HTR-8/SVneo (cell line): ENCODE results near the gene HRG.
"Not testable (repeated sequence)": the region's sequence is repeated elsewhere in the genome, so short reads cannot be mapped to it uniquely, and the experiment has no call there.

Experiments used
- DNase-seq: peaks from one replicate; pipeline ENCODE4 v3.0.0; 2011; ENCODE audit warnings: low spot score, mixed read lengths; ENCODE audit not compliant: insufficient read length
- FAIRE-seq: peaks from 2 replicates; lab custom pipeline; 2011; peaks lifted over from hg19 to GRCh38; lab: Jason Lieb, UNC

Gene HRG

GRCh38 chr3:186671051-186671450 is 5.2 kb downstream of the HRG start:
- FAIRE-seq = no peak
- DNase-seq = no peak

GRCh38 chr3:186678604-186679003 is 12.8 kb downstream of the HRG start:
- FAIRE-seq = no peak
- DNase-seq = no peak

- FAIRE-seq = no peak
- no peak for DNase-seq
Measured at GRCh38 chr3:186679151-186679550, 13.3 kb downstream of the HRG start.

GRCh38 chr3:186680869-186681268 is 15.1 kb downstream of the HRG start:
- DNase-seq (no peak), FAIRE-seq (no peak)

- FAIRE-seq = no peak
- no peak for DNase-seq
Measured at GRCh38 chr3:186682812-186683211, 17.0 kb downstream of the HRG start.

- DNase-seq (no peak), FAIRE-seq (no peak)
Measured at GRCh38 chr3:186683979-186684378, 18.2 kb downstream of the HRG start.

- not testable (repeated sequence) for FAIRE-seq
Measured at GRCh38 chr3:186686475-186686874, 20.7 kb downstream of the HRG start.

GRCh38 chr3:186687120-186687651 is 21.4 kb downstream of the HRG start:
- DNase-seq (no peak), FAIRE-seq (no peak)

More at GRCh38 chr3:186686475-186686874, 20.7 kb downstream of the HRG start:
- not testable (repeated sequence) for DNase-seq

- not testable (repeated sequence) for DNase-seq, FAIRE-seq
Measured at GRCh38 chr3:186690304-186690703, 24.5 kb downstream of the HRG start.

GRCh38 chr3:186691676-186692075 is 25.9 kb downstream of the HRG start:
- no peak for FAIRE-seq

GRCh38 chr3:186693843-186694242 is 28.0 kb downstream of the HRG start:
- FAIRE-seq (no peak), DNase-seq (no peak)

More at GRCh38 chr3:186691676-186692075, 25.9 kb downstream of the HRG start:
- no peak for DNase-seq

- no peak for FAIRE-seq
Measured at GRCh38 chr3:186694288-186695032, 28.6 kb downstream of the HRG start.

GRCh38 chr3:186696522-186696921 is 30.7 kb downstream of the HRG start:
- no peak for FAIRE-seq

More at GRCh38 chr3:186694288-186695032, 28.6 kb downstream of the HRG start:
- no peak for DNase-seq

GRCh38 chr3:186697510-186697909 is 31.7 kb downstream of the HRG start:
- no peak for DNase-seq
- FAIRE-seq = no peak

More at GRCh38 chr3:186696522-186696921, 30.7 kb downstream of the HRG start:
- no peak for DNase-seq

GRCh38 chr3:186700267-186700666 is 34.5 kb downstream of the HRG start:
- no peak for FAIRE-seq
- no peak for DNase-seq

GRCh38 chr3:186702451-186702850 is 36.6 kb downstream of the HRG start:
- not testable (repeated sequence) for FAIRE-seq, DNase-seq

- no peak for DNase-seq
- no peak for FAIRE-seq
Measured at GRCh38 chr3:186705882-186706780, 40.3 kb downstream of the HRG start.

GRCh38 chr3:186708983-186709679 is 43.3 kb downstream of the HRG start:
- DNase-seq = no peak
- FAIRE-seq = no peak

- DNase-seq, FAIRE-seq: not testable (repeated sequence)
Measured at GRCh38 chr3:186710694-186711093, 44.9 kb downstream of the HRG start.

- no peak for DNase-seq
- FAIRE-seq = no peak
Measured at GRCh38 chr3:186713499-186713898, 47.7 kb downstream of the HRG start.
